ENCODE data around the gene PAFAH1B1. TPM values are rescaled to one million over a fixed set of nuclear protein-coding genes. Genes with fewer than 3 reads are reported as not detected.

PAFAH1B1 gene
- total RNA-seq, 2 experiments from 2014 or later, result 163 to 167 TPM

DNA sequence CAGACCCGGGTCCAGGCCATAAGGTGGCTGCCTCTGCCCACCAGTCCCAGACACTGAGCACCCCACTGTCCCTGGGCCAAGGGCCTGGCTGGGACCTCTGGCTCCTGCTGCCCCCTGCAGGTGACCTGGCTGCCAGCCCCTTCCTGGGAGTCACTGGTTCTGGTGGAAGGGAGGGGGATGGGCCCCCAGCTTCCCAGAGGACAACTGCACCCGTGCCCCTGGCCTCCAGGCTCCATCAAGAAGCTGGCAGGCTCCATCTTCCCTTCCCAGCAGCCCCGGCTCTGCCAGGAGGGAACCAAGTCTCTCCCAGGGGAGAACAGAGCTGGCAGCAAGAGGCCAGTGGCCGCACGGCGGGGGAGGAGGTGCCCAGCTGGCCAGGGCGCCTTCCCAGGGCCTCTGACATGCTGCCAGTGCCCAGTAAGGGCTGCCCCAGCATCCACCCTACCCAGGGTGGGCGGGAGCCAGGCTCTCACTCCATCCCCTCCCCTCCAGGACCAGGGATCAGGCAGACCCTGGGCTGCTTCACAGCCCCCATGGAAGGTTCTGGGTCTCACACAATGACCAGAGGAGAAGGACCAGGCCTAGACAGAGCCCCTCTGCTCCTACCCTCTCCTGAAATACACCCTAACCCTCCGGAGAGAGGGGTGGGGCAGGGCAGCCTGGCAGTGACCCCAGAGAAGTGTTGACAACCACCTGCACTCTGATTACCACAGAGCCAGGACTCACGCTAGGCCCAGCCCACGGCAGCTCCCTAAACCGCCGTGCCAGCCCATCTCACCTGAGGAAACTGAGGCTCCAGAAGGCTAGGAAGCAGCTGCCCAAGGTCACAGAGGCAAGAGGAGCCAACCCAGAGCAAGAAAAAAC lies 114.5 kb downstream of the PAFAH1B1 start:
- CTCF ChIA-PET, result interaction anchor here (0.6 to 1.5 kb wide), 2 partner anchors 17 to 193 kb away, joined by 3 to 8 read pairs; no protein-coding TSS in a partner anchor

DNA sequence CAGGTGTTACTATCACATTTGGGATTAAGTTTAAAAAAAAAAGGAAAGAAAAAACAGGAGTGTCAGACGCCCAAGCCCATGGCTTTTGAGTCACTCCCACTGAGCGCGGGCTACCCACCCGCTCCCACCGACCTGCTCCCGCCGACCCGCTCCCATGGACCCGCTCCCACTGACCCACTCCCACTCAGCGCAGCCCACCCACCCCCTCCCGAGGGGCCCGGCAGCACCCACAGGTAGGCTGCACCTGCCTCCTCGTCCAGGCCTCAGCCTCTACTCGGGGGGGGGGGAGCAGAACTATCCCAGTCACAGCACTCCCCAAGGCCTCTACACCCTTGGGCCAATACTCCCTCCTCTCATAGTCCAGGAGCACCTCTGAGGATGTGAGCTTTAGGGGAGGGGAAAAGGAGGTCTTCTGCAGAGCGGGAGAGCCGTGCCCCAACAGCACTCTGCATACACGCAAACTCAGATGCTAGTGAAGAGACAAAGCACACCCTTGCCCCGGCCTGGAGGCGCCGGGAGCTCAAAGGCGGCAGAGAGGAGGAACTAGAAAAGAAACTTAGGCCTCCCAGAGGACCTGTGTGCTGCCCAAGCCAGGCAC lies 115.2 kb downstream of the PAFAH1B1 start:
- no peak for ATAC-seq
- no peak for DNase-seq
- no peaks in the 10 kb centered on the region for H3K9me3 Mint-ChIP-seq (ENCODE audit: low read depth)
- CTCF ChIA-PET, result interaction anchor here (0.6 kb wide), 1 partner anchor 194 kb away, joined by 3 read pairs; no protein-coding TSS in a partner anchor
- H3K4me1 Mint-ChIP-seq, result peaks cover 43% of the 10 kb centered on the region
- POLR2A ChIA-PET, result interaction anchor here (1.7 kb wide), 1 partner anchor 14 kb away, joined by 4 read pairs; no protein-coding TSS in a partner anchor
- no peaks in the 10 kb centered on the region for H3K27me3 Mint-ChIP-seq
- peak overlapping the region; percentile 86 for H3K4me3 Mint-ChIP-seq
- peaks cover 14% of the 10 kb centered on the region for H3K36me3 Mint-ChIP-seq (ENCODE audit: low read depth)
- H3K27ac Mint-ChIP-seq, result peak overlapping the region; percentile 84
- intact Hi-C loops (cut with DNase I, micrococcal nuclease), result no loop called here

More for the DNA sequence above, 114.5 kb downstream of the PAFAH1B1 start:
- intact Hi-C loops (cut with DNase I, micrococcal nuclease), result no loop called here
- Mint-ChIP-seq H3K27ac (no peak overlapping the region), H3K4me3 (no peak overlapping the region), H3K27me3 (no peaks in the 10 kb centered on the region), H3K36me3 (ENCODE audit: low read depth) (peaks cover 15% of the 10 kb centered on the region), H3K9me3 (ENCODE audit: low read depth) (no peaks in the 10 kb centered on the region), H3K4me1 (peaks cover 43% of the 10 kb centered on the region)
- no peak for ATAC-seq
- peak; percentile 54 for DNase-seq
- POLR2A ChIA-PET, result no interaction called here

DNA sequence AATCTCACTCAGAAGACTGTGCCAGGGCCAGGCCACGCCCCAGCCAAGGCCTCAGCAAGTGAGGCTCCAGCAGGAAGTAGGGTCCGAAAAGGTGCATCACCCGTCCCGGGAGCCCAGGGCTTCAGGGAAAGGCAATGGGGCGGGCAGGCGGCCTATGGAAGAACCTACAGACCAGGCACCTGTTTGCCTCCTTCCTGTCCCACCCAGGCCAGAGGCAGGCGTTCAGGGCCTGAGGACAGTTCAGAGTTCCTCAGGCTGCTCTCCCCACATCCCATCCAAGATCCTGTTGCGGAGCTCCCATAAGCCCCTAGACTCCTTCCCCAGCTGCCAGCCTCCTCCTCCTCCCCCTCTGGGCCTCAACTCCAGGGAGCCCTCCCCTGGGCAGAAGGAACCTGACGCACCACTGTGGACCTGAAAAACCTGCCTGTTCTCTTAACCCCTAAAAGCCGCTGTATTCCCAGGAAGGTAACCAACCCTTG lies 115.8 kb downstream of the PAFAH1B1 start:
- Mint-ChIP-seq H3K36me3 (ENCODE audit: low read depth) (peaks cover 14% of the 10 kb centered on the region), H3K4me3 (peak overlapping the region; percentile 86), H3K9me3 (ENCODE audit: low read depth) (no peaks in the 10 kb centered on the region), H3K27me3 (no peaks in the 10 kb centered on the region), H3K27ac (peak overlapping the region; percentile 84), H3K4me1 (peaks cover 43% of the 10 kb centered on the region)
- DNase-seq (no peak), ATAC-seq (no peak)
- ChIA-PET POLR2A (interaction anchor here (0.6 to 1.7 kb wide), 3 partner anchors 14 to 507 kb away, joined by 3 to 4 read pairs (median 3); partner anchors contain the start of gene METTL16), CTCF (interaction anchor here (1.0 to 2.1 kb wide), 2 partner anchors 128 to 293 kb away, joined by 3 to 10 read pairs; no protein-coding TSS in a partner anchor)
- intact Hi-C loops (cut with DNase I, micrococcal nuclease), result no loop called here

DNA sequence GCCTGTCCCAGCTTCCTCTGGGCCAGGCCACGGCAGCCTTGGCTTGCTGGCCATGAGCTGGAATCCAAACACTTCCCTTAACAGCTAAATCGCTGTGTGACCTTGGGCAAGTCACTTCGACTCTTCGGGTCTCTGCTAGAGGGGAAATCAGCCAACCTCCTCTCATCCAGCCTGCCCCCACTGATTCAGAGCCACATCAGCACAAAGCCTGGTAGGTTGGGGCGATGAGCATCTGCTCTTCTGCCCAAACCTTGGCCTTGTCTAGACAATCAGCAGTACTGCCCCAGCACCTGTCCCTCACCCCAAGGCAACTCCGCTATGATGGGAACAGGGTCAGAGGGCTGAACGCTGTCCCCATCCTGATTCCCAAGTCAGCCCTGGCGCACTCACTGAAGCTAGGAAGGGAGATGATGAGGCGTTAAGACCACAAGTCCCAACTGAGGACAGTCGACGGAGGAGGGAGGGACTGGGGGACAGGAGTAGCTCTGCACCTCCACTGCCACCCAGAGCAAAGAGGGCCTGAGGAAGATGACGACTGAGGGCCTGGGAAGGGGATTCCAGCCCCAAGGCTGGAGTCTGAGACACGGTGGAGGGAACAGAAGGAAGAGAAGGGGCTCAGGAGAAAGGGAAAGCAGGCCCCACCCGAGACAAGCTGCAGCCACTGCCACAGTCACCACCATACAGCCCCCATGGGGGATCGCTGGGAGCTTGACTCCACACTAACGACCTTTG lies 116.8 kb downstream of the PAFAH1B1 start:
- POLR2A ChIA-PET, result interaction anchor here (0.6 to 1.7 kb wide), 5 partner anchors 15 to 224 kb away, joined by 3 to 6 read pairs (median 4); partner anchors contain the start of genes METTL16 and PAFAH1B1
- Mint-ChIP-seq H3K36me3 (ENCODE audit: low read depth) (peaks cover 8% of the 10 kb centered on the region), H3K27ac (peak overlapping the region; percentile 84), H3K4me1 (peaks cover 39% of the 10 kb centered on the region), H3K4me3 (peak overlapping the region; percentile 86), H3K27me3 (no peaks in the 10 kb centered on the region), H3K9me3 (ENCODE audit: low read depth) (no peaks in the 10 kb centered on the region)
- intact Hi-C loops (cut with DNase I, micrococcal nuclease), result loop anchor here in 1 of 2 experiments (5.0 kb wide), 2 partner anchors 658 to 847 kb away; partner anchors contain the start of gene TRPV3
- ATAC-seq (no peak), DNase-seq (no peak)
- CTCF ChIA-PET, result interaction anchor here (0.5 to 2.1 kb wide), 5 partner anchors 15 to 865 kb away, joined by 3 to 10 read pairs (median 3); partner anchors contain the start of gene RAP1GAP2

DNA sequence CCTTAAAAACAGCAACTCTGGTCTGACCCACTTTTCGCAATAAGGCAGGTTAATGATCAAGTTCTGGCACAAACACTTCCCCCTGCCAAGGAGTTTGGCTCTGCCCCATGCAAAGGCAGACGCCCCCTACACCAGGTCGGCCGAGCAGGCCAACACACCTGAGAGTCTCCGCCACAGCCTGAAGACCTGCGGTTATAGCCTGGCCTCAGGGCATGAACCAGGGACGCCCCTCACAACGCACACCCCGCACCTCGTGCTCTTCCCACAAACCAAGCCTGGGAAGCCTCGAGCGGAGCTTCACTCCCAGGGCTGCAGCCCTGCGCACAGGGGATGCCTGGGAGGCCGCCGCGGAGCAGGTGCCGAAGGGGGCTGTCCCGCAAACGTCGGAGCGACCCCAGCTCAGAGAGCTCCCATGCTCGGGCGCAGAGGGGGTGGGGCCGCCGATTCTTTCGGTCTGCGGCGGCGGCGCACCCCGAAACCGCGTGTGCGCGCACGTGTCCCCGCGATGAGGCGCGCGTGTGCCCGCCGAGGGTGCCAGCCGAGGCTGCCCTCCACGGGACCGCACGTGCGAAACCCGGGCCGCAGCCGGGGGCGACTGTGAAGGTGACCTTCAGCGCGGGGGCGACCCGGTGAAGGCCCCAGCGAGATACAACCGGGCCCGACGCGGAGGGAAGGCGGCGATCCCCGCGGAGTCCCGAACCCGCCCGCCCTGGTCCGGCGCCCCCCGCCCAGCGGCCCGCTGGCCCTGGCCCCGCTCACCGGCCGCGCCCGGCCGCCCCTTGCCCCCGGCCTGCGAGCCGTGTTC lies 117.6 kb downstream of the PAFAH1B1 start:
- Mint-ChIP-seq H3K4me1 (peaks cover 35% of the 10 kb centered on the region), H3K27me3 (no peaks in the 10 kb centered on the region), H3K4me3 (peak overlapping the region; percentile 86), H3K9me3 (ENCODE audit: low read depth) (no peaks in the 10 kb centered on the region), H3K27ac (peak overlapping the region; percentile 84), H3K36me3 (ENCODE audit: low read depth) (peaks cover 8% of the 10 kb centered on the region)
- CTCF ChIA-PET, result interaction anchor here (0.5 to 2.1 kb wide), 4 partner anchors 14 to 865 kb away, joined by 3 to 10 read pairs (median 3); partner anchors contain the start of gene RAP1GAP2
- intact Hi-C loops (cut with DNase I, micrococcal nuclease), result loop anchor here in 1 of 2 experiments (1.0 to 5.0 kb wide), 11 partner anchors 75 to 957 kb away; partner anchors contain the start of genes CTNS, EMC6, METTL16 and MNT
- DNase-seq, result peak; percentile 61
- POLR2A ChIA-PET, result interaction anchor here (0.6 to 1.2 kb wide), 3 partner anchors 22 to 224 kb away, joined by 4 to 6 read pairs (median 4); partner anchors contain the start of gene PAFAH1B1
- ATAC-seq, result no peak

DNA sequence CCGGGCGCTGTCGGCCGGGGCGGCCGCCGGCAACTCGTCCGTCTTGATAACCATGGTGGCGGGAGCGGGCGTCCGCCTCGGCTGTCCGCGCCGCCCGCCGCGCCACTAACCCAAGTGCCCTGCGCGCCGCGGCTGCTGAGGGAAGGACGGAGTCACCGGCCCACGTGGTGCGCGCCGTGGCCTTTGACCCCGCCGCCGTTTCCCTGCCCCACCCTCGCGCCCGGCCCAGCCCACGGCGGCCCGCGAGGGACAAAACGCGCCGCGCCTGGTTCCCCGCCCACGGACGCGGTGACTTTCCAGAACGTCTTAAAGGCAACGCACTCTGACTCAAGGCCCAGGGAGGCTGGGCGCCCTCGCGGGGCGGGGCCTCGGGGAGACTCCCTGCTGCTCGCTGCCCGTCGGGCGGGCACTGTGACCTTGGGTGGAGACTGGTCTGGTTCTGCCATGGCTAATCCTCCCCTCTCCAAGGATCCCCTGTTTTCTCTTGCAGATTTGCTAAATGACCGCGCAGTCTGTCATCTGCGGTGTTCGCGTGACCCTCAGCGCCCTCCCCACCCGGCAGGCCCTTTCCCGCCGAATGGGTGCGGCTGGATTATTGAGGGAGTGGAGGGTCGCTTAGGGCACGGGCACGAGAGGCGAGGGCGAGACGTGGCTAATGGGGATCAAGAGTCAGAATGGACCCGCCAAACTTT lies 118.3 kb downstream of the PAFAH1B1 start, which contains the start of gene CLUH:
Gene CLUH, minus strand, starts transcription at position 157 of the 692 bp plus-strand sequence. Its CDS starts 103 bp downstream, at position 54.
- ChIA-PET POLR2A (interaction anchor here (0.6 kb wide), 1 partner anchor 119 kb away, joined by 3 read pairs; no protein-coding TSS in a partner anchor), CTCF (no interaction called here)
- peaks cover 35% of the 10 kb centered on the region for H3K4me1 Mint-ChIP-seq
- peak within 1 kb of the TSS; percentile 86 for H3K4me3 Mint-ChIP-seq
- DNase-seq (peak; percentile 98), ATAC-seq (peak; percentile 95)
- no peaks in the 10 kb centered on the region for H3K27me3 Mint-ChIP-seq
- no peaks in the 10 kb centered on the region for H3K9me3 Mint-ChIP-seq (ENCODE audit: low read depth)
- intact Hi-C loops (cut with DNase I, micrococcal nuclease), result loop anchor here in 1 of 2 experiments (1.0 to 5.0 kb wide), 11 partner anchors 75 to 957 kb away; partner anchors contain the start of genes CTNS, EMC6, METTL16 and MNT
- peak within 1 kb of the TSS; percentile 84 for H3K27ac Mint-ChIP-seq
- peaks cover 8% of the 10 kb centered on the region for H3K36me3 Mint-ChIP-seq (ENCODE audit: low read depth)

DNA sequence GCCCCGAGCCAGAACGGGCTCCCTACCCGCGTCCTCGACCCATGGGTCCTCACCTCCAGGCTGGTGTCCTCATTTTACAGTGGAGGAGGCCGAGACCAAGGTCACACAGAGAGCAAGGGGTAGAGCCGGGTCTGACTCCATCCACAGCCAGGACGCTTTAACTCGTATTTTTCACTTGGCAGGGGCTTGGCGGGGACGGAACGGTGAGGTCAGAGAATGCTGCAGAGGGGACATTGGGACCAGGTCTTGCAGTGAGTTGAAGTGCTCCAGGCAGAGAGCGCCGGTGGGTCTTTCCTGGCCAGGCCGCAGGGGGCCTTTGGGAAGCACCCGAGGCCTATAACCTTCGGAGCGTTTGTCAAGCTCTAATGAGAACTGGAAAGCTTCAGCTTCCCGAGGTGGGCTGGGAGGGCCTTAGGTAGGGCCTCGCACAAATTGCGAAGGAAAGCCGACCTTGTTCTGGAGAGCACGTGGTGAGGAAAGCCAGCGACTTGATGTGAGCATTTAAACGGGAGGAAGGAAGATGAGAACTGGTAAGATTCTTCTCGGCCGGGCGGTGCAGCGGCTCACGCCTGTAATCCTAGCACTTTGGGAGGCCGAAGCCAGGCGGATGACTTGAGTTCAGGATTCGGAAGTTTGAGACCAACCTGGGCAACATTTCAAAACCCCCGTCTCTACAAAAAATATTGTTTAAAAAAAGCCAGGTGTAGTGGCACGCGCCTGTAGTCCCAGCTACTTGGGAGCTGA lies 119.0 kb downstream of the PAFAH1B1 start:
- H3K27me3 Mint-ChIP-seq, result no peaks in the 10 kb centered on the region
- H3K36me3 Mint-ChIP-seq (ENCODE audit: low read depth), result peaks cover 8% of the 10 kb centered on the region
- peak overlapping the region; percentile 86 for H3K4me3 Mint-ChIP-seq
- CTCF ChIA-PET, result no interaction called here
- intact Hi-C loops (cut with DNase I, micrococcal nuclease), result loop anchor here in 1 of 2 experiments (5.0 kb wide), 2 partner anchors 660 to 845 kb away; partner anchors contain the start of gene TRPV3
- peak overlapping the region; percentile 82 for H3K27ac Mint-ChIP-seq
- peaks cover 35% of the 10 kb centered on the region for H3K4me1 Mint-ChIP-seq
- ATAC-seq, result no peak
- POLR2A ChIA-PET, result interaction anchor here (0.6 kb wide), 1 partner anchor 120 kb away, joined by 3 read pairs; no protein-coding TSS in a partner anchor
- DNase-seq, result no peak
- H3K9me3 Mint-ChIP-seq (ENCODE audit: low read depth), result no peaks in the 10 kb centered on the region

DNA sequence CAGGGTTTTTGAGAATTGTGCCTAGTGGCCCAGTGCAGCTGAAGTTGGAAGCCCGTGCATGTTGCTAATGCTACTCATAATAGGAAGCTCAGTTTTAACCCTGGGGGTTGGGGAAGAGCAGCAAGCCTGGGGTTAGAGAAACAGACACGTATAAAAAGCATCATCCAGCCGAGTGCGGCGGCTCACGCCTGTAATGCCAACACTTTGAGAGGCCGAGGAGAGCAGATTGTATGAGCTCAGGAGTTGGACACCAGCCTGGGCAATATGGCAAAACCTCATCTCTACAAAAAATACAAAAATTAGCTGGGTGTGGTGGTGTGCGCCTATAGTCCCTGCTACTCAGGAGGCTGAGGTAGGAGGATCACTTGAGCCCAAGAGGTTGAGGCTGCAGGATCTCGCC lies 120.4 kb downstream of the PAFAH1B1 start:
- H3K27ac Mint-ChIP-seq, result no peak overlapping the region
- no peak for DNase-seq
- POLR2A ChIA-PET, result interaction anchor here (1.1 kb wide), 1 partner anchor 11 kb away, joined by 3 read pairs; no protein-coding TSS in a partner anchor

DNA sequence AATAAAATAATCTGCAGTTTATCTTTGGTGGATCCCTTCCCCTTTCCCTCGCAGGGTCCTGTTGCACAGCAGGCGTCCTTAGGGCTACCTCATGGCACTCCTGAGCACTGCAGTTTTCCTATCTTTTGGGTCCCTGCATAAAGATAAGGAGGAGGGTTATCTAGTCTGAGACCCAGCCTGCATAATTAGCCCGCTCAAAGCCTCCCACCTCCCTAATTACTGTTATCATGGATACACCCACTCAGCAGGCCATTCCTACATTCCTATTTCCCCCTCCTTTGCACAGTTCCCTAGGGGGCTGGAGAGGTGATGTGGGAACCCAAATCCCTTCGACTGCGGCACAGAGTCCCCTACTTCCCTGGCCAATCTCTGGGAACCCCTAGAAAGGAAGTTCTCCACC lies 123.2 kb downstream of the PAFAH1B1 start:
- no peak for DNase-seq
- CTCF ChIA-PET, result no interaction called here
- POLR2A ChIA-PET, result no interaction called here
- Mint-ChIP-seq H3K27me3 (no peaks in the 10 kb centered on the region), H3K27ac (no peak overlapping the region), H3K4me3 (no peak overlapping the region), H3K4me1 (peaks cover 17% of the 10 kb centered on the region), H3K36me3 (ENCODE audit: low read depth) (peaks cover 1% of the 10 kb centered on the region), H3K9me3 (ENCODE audit: low read depth) (no peaks in the 10 kb centered on the region)
- no peak for ATAC-seq
- intact Hi-C loops (cut with DNase I, micrococcal nuclease), result no loop called here

More for the DNA sequence above, 120.4 kb downstream of the PAFAH1B1 start:
- no peaks in the 10 kb centered on the region for H3K9me3 Mint-ChIP-seq (ENCODE audit: low read depth)
- H3K27me3 Mint-ChIP-seq, result no peaks in the 10 kb centered on the region
- intact Hi-C loops (cut with DNase I, micrococcal nuclease), result loop anchor here in 1 of 2 experiments (5.0 kb wide), 2 partner anchors 662 to 843 kb away; partner anchors contain the start of gene TRPV3
- CTCF ChIA-PET, result interaction anchor here (0.9 kb wide), 1 partner anchor 12 kb away, joined by 4 read pairs; no protein-coding TSS in a partner anchor
- no peak for ATAC-seq
- peaks cover 8% of the 10 kb centered on the region for H3K36me3 Mint-ChIP-seq (ENCODE audit: low read depth)
- H3K4me3 Mint-ChIP-seq, result no peak overlapping the region
- H3K4me1 Mint-ChIP-seq, result peaks cover 29% of the 10 kb centered on the region

Measured in activated CD4-positive, alpha-beta T cell treated with anti-CD3 and anti-CD28 coated beads for 36 hours (primary cell).